NCI-H1436 (cell line): Measurements from ENCODE around the gene ERF.

Experiments used
- DNase-seq: peaks from one replicate; lab custom pipeline; 2025; lab: John Stamatoyannopoulos, UW

ERF gene

GRCh38 chr19:42254089-42254849, 659 bp downstream of the ERF start:
- peak; percentile 23 for DNase-seq

- DNase-seq: no peak
Observed at GRCh38 chr19:42253245-42254088, 1.5 kb downstream of the ERF start.

GRCh38 chr19:42252365-42253244, 2.3 kb downstream of the ERF start:
- no peak for DNase-seq

GRCh38 chr19:42251572-42252358, 3.2 kb downstream of the ERF start:
- DNase-seq: no peak

- no peak for DNase-seq
Observed at GRCh38 chr19:42250666-42251531, 4.0 kb downstream of the ERF start.

- no peak for DNase-seq
Observed at GRCh38 chr19:42250183-42250665, 4.7 kb downstream of the ERF start.

GRCh38 chr19:42249769-42250168, 5.2 kb downstream of the ERF start:
- DNase-seq: no peak

GRCh38 chr19:42249149-42249750, 5.7 kb downstream of the ERF start:
- no peak for DNase-seq

GRCh38 chr19:42248270-42249148, 6.4 kb downstream of the ERF start:
- no peak for DNase-seq

GRCh38 chr19:42247640-42248199, 7.2 kb downstream of the ERF start:
- no peak for DNase-seq

GRCh38 chr19:42246922-42247639, 7.8 kb downstream of the ERF start:
- DNase-seq: no peak

GRCh38 chr19:42246143-42246921, 8.6 kb downstream of the ERF start:
- DNase-seq: no peak

- DNase-seq: no peak
Observed at GRCh38 chr19:42245231-42245630, 9.7 kb downstream of the ERF start.

GRCh38 chr19:42244347-42245220, 10.3 kb downstream of the ERF start:
- peak; percentile 87 for DNase-seq

- peak; percentile 100 for DNase-seq
Observed at GRCh38 chr19:42242512-42243409, 12.2 kb downstream of the ERF start, which contains the start of gene GSK3A. Gene GSK3A (minus strand): TSS chr19:42242602. CDS start chr19:42242465, 137 bp downstream.
